Cortex of kidney (tissue), 1 donor: ENCODE measurements around the gene ITFG2.
"Not testable (repeated sequence)": the region's sequence is repeated elsewhere in the genome, so short reads cannot be mapped to it uniquely, and the experiment has no call there.

Source experiments
- DNase-seq: peaks from one replicate; lab custom pipeline; 2025; lab: John Stamatoyannopoulos, UW

The ITFG2 gene

DNA sequence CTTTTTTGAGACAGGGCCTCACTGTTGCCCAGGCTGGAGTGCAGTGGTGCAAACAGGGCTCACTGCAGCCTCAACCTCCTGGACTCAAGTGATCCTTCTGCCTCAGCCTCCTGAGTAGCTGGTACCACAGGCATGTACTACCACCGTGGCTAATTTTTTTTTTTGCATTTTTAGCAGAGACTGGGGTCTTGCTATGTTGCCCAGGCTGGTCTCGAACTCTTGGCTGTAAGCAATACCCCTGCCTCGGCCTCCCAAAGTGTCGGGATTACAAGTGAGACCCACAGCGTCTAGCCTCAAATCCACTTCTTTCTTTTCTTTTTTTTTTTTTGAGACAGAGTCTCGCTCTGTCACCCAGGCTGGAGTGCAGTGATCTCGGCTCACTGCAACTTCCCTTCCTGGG, 50.9 kb downstream of the ITFG2 start:
- DNase-seq: not testable (repeated sequence)

DNA sequence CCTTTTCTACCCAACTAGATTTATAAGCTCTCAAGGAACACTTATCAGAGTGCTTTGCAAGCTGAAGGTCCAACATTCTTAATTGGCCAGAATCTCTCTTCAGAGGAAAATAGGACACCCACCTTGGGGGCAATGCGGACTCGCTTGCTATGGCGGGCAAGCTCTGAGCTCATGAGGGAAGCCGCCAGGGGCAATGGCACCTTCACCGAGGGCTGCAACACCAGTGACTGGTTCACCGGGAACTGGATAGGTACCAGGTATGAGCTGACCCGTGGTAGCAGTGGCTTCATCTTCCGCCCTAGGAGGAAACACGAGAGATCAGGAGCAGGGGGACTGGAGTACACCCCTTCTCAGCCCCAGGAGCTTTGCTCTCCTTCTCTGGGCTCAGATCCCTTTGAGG, 51.7 kb downstream of the ITFG2 start:
- DNase-seq: no peak

DNA sequence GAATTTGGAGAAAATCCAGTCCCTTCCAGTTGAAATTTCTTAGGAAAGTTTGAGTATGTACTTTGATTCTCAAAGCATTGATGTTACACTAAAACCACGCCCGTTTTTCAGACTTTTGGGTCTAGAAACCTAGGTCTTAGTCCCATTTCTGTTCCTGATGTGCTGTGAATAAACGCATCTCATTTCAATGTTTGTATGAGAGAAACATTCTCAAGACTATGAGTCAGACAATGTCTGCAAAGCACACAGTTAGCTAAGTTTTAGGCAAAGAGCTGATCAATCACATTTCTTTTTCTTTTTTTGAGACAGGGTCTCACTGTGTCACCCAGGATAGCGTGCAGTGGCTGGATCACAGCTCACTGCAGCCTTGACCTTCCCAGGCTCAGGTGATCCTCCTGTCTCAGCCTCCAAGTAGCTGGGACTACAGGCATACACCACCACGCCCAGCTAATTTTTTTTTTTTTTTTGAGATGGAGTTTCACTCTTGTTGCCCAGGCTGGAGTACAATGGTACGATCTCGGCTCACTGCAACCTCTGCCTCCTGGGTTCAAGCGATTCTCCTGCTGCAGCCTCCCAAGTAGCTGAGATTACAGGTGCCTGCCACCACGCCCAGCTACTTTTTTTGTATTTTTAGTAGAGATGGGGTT, 56.6 kb downstream of the ITFG2 start:
- not testable (repeated sequence) for DNase-seq
